ENCODE results near the gene EGF.
"Not testable (repeated sequence)": the region's sequence is repeated elsewhere in the genome, so short reads cannot be mapped to it uniquely, and the experiment has no call there.

EGF gene

GRCh38 chr4:109931318-109931717 is 18.6 kb downstream of the EGF start:
- H3K4me1 ChIP-seq = no peaks in the 10 kb centered on the region
- no peak overlapping the region for H3K27ac ChIP-seq
- no peaks in the 10 kb centered on the region for H3K27me3 ChIP-seq
- H3K36me3 ChIP-seq = no peaks in the 10 kb centered on the region
- H3K9ac ChIP-seq = no peak overlapping the region
- H3K4me3 ChIP-seq = no peak overlapping the region
- no peaks in the 10 kb centered on the region for H4K20me1 ChIP-seq
- no peak overlapping the region for H3K4me2 ChIP-seq
- peaks cover 0 to 4% (median 0%) of the 10 kb centered on the region in 11 experiments; a peak in 3 of 22 replicates for H3K9me3 ChIP-seq (replicated peaks in 1 of 11)
- no peak for TF ChIP-seq Cebpa-rat (IDR thresholded peaks at IDR 0.05)

- H3K4me1 ChIP-seq, H4K20me1 ChIP-seq, H3K27me3 ChIP-seq, H3K36me3 ChIP-seq, H3K4me2 ChIP-seq, H3K9ac ChIP-seq, H3K4me3 ChIP-seq, H3K27ac ChIP-seq: not testable (repeated sequence)
- H3K9me3 ChIP-seq (replicated peaks in 1 of 11) = peaks cover 0 to 13% (median 7%) of the 10 kb centered on the region in 11 experiments; a peak in 11 of 22 replicates
These were observed 24.7 kb downstream of the EGF start for GRCh38 chr4:109937352-109937751.

GRCh38 chr4:109939190-109939589 is 26.5 kb downstream of the EGF start:
- no peak for TF ChIP-seq Cebpa-rat (IDR thresholded peaks at IDR 0.05)
- no peak overlapping the region for H3K4me3 ChIP-seq
- no peaks in the 10 kb centered on the region for H4K20me1 ChIP-seq

GRCh38 chr4:109942292-109942926 is 29.7 kb downstream of the EGF start:
- H3K4me1 ChIP-seq = no peaks in the 10 kb centered on the region
- H3K9me3 ChIP-seq (replicated peaks in 1 of 11) = peaks cover 0 to 11% (median 6%) of the 10 kb centered on the region in 11 experiments; a peak in 9 of 22 replicates
- H4K20me1 ChIP-seq = no peaks in the 10 kb centered on the region
- TF ChIP-seq Cebpa-rat (IDR thresholded peaks at IDR 0.05) = no peak
- no peak overlapping the region for H3K27ac ChIP-seq
- H3K9ac ChIP-seq = no peak overlapping the region
- no peak overlapping the region for H3K4me2 ChIP-seq
- H3K36me3 ChIP-seq = no peaks in the 10 kb centered on the region
- no peak overlapping the region for H3K4me3 ChIP-seq
- H3K27me3 ChIP-seq = no peaks in the 10 kb centered on the region

More at GRCh38 chr4:109939190-109939589, 26.5 kb downstream of the EGF start:
- no peak overlapping the region for H3K9ac ChIP-seq
- H3K9me3 ChIP-seq (replicated peaks in 1 of 11) = peaks cover 0 to 13% (median 7%) of the 10 kb centered on the region in 11 experiments; a peak in 11 of 22 replicates
- H3K4me1 ChIP-seq = no peaks in the 10 kb centered on the region
- no peaks in the 10 kb centered on the region for H3K36me3 ChIP-seq
- H3K27me3 ChIP-seq = no peaks in the 10 kb centered on the region
- H3K4me2 ChIP-seq = no peak overlapping the region
- no peak overlapping the region for H3K27ac ChIP-seq

GRCh38 chr4:109943745-109944144 is 31.1 kb downstream of the EGF start:
- Histone ChIP-seq H3K4me1 (no peaks in the 10 kb centered on the region), H3K4me3 (no peak overlapping the region), H3K9me3 (replicated peaks in 1 of 11) (peaks cover 0 to 10% (median 6%) of the 10 kb centered on the region in 11 experiments; a peak in 9 of 22 replicates), H3K9ac (no peak overlapping the region), H3K4me2 (no peak overlapping the region), H3K27me3 (no peaks in the 10 kb centered on the region), H3K36me3 (no peaks in the 10 kb centered on the region), H3K27ac (no peak overlapping the region), H4K20me1 (no peaks in the 10 kb centered on the region)
- no peak for TF ChIP-seq Cebpa-rat (IDR thresholded peaks at IDR 0.05)

DNA sequence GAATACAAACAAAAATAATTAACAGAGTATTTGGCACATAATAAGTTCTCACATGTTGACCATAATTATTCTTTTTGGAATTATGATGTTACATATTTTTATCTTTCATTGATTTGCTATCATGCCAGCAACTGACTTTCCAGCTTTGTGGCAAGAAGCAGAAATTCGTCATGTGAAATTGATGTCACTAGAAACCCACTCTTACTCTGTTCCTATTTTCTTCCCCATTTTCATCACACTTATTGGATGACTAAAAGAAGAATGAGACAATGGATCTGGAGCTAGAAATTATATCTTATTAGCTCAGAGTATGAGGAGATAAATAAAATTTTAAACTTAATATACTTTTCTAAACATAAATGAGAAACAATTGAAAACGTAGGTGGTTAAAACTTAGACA is 31.9 kb downstream of the EGF start:
- no peaks in the 10 kb centered on the region for H3K36me3 ChIP-seq
- no peak overlapping the region for H3K9ac ChIP-seq
- no peak overlapping the region for H3K27ac ChIP-seq
- no peaks in the 10 kb centered on the region for H3K4me1 ChIP-seq
- no peak for TF ChIP-seq Cebpa-rat (IDR thresholded peaks at IDR 0.05)
- H3K27me3 ChIP-seq = no peaks in the 10 kb centered on the region
- H4K20me1 ChIP-seq = no peaks in the 10 kb centered on the region
- H3K4me3 ChIP-seq = no peak overlapping the region
- no peak overlapping the region for H3K4me2 ChIP-seq
- peaks cover 0 to 1% (median 0%) of the 10 kb centered on the region in 11 experiments; a peak in 1 of 22 replicates for H3K9me3 ChIP-seq (replicated peaks in 1 of 11)

DNA sequence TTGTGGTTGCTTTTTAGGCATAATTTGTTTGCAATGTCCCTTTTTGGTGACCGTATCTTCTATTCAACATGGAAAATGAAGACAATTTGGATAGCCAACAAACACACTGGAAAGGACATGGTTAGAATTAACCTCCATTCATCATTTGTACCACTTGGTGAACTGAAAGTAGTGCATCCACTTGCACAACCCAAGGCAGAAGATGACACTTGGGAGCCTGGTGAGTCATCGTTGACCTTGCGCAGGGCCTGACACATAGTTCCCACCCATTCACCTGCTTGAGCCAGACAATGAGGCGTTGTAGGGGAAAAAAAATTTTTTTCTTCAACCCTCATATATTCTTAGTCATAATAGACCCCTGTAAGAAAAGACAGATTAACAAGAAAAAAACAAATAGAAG is 32.4 kb downstream of the EGF start:
- no peak overlapping the region for H3K9ac ChIP-seq
- H4K20me1 ChIP-seq = no peaks in the 10 kb centered on the region
- no peak overlapping the region for H3K4me2 ChIP-seq
- no peaks in the 10 kb centered on the region for H3K4me1 ChIP-seq
- no peaks in the 10 kb centered on the region for H3K27me3 ChIP-seq
- no peaks in the 10 kb centered on the region for H3K9me3 ChIP-seq (replicated peaks in 1 of 11)
- no peak overlapping the region for H3K4me3 ChIP-seq
- H3K27ac ChIP-seq = no peak overlapping the region
- no peaks in the 10 kb centered on the region for H3K36me3 ChIP-seq
- no peak for TF ChIP-seq Cebpa-rat (IDR thresholded peaks at IDR 0.05)

DNA sequence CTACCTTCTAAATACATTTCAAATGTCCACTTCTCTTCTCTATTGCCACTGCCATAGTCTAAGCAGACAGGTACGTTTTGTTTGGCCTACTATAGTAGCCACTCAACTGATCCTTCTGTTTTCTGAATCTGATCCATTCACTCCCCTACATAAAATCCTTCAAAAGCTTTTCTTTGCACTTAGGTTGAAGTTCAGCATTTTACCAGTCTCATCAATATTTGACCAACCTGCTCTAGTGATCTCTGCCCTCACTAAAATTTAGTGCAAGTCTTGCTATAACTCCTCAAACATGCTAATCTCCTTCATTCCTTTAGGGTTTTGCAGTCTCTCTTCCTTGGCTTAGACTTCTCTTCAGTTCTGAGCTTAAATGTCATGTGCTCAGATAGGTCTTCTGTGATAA is 33.4 kb downstream of the EGF start:
- Histone ChIP-seq H3K4me2 (no peak overlapping the region), H4K20me1 (no peaks in the 10 kb centered on the region), H3K36me3 (no peaks in the 10 kb centered on the region), H3K27me3 (no peaks in the 10 kb centered on the region), H3K9me3 (replicated peaks in 1 of 11) (no peaks in the 10 kb centered on the region), H3K4me1 (no peaks in the 10 kb centered on the region), H3K4me3 (no peak overlapping the region), H3K27ac (no peak overlapping the region), H3K9ac (no peak overlapping the region)
- no peak for TF ChIP-seq Cebpa-rat (IDR thresholded peaks at IDR 0.05)

DNA sequence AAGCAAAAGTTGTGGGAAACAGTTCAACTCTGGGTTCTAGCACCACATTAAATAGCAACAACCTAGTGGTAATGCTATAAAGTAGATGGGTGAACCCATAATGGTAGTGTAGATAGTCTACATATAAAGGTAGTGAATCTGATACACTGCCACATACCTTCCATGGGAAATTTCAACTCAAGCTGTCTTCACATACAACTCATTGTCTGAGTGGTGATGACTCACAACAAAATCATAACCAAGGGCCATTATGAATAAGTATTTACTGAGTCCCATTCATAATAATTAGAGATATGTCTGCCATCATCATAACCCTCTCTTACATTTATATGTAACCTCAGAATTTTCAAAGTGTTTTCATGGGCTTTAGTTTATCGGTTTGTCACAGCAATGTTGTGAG is 34.8 kb downstream of the EGF start:
- Histone ChIP-seq H3K9ac (no peak overlapping the region), H3K4me1 (no peaks in the 10 kb centered on the region), H3K4me3 (no peak overlapping the region), H3K4me2 (no peak overlapping the region), H3K27ac (no peak overlapping the region), H3K9me3 (replicated peaks in 1 of 11) (no peaks in the 10 kb centered on the region), H4K20me1 (no peaks in the 10 kb centered on the region), H3K27me3 (no peaks in the 10 kb centered on the region), H3K36me3 (no peaks in the 10 kb centered on the region)
- TF ChIP-seq Cebpa-rat (IDR thresholded peaks at IDR 0.05) = no peak

DNA sequence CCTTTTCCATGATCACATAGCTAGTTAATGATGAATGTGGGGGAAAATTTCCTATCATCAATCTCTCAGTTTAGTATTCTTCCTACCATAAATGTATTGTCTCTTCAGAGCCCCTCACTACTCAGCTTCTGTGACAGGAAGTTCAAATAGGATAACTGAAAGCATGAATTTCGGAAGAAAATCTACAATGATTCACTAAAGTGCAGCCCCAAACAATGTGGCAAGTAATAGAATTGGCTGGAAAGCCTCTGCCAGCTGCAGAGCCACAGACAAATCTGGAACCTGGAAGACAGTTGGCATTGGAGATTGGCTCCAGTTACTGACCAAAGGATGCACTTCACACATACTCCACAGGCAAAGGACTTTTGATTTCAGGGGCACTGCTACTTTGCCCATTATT is 35.2 kb downstream of the EGF start:
- no peak for TF ChIP-seq Cebpa-rat (IDR thresholded peaks at IDR 0.05)
- no peak overlapping the region for H3K9ac ChIP-seq
- no peak overlapping the region for H3K4me2 ChIP-seq
- H3K9me3 ChIP-seq (replicated peaks in 1 of 11) = no peaks in the 10 kb centered on the region
- H4K20me1 ChIP-seq = no peaks in the 10 kb centered on the region
- H3K36me3 ChIP-seq = no peaks in the 10 kb centered on the region
- no peak overlapping the region for H3K27ac ChIP-seq
- H3K4me1 ChIP-seq = no peaks in the 10 kb centered on the region
- H3K4me3 ChIP-seq = no peak overlapping the region
- no peaks in the 10 kb centered on the region for H3K27me3 ChIP-seq

- H3K4me1 ChIP-seq; H3K27me3 ChIP-seq; H3K4me3 ChIP-seq; H3K9ac ChIP-seq; H3K9me3 ChIP-seq (replicated peaks in 1 of 11); H3K4me2 ChIP-seq; H3K36me3 ChIP-seq; H3K27ac ChIP-seq; H4K20me1 ChIP-seq: not testable (repeated sequence)
These were observed 36.5 kb downstream of the EGF start for GRCh38 chr4:109949099-109949718.
